Upper lobe of left lung (tissue), 6 donors: ENCODE data around the gene LYZ. TPM values are rescaled to one million over a fixed set of nuclear protein-coding genes. Genes with fewer than 3 reads are reported as not detected.
"Not testable (repeated sequence)": the region's sequence is repeated elsewhere in the genome, so short reads cannot be mapped to it uniquely, and the experiment has no call there.

Source experiments
- ATAC-seq, 2 donors: fragments of 200-7000 bp; cut with Tn5 transposase; one replicate each; pipeline ENCODE4 v1.9.1; 2022; ENCODE audit warnings: mild to moderate bottlenecking in 2 of 2, moderate library complexity in 2 of 2; ENCODE audit not compliant: low FRiP score in 2 of 2
- DNase-seq, 2 donors: peaks; one replicate each; pipeline ENCODE4 v3.0.0-alpha.2; 2019 to 2020
- H3K27ac ChIP-seq, 4 donors: fragments of 200-600 bp; sonication (generic); one replicate each; pipeline ENCODE4 v1.5.1; 2016 to 2019
- H3K27me3 ChIP-seq, 4 donors: fragments of 200-600 bp; sonication (generic); one replicate each; pipeline ENCODE4 v1.5.1; 2017 to 2019
- H3K36me3 ChIP-seq, 4 donors: fragments of 200-600 bp; sonication (generic); one replicate each; pipeline ENCODE4 v1.5.1; 2016 to 2019
- H3K4me1 ChIP-seq, 4 donors: fragments of 200-600 bp; sonication (generic); one replicate each; pipeline ENCODE4 v1.5.1; 2018 to 2019
- H3K4me3 ChIP-seq, 4 donors: fragments of 200-600 bp; sonication (generic); one replicate each; pipeline ENCODE4 v1.5.1; 2017 to 2019; ENCODE audit warnings: mild to moderate bottlenecking in 2 of 4, moderate library complexity in 1 of 4
- H3K9me3 ChIP-seq, 4 donors: fragments of 200-600 bp; sonication (generic); one replicate each; pipeline ENCODE4 v1.5.1; 2018 to 2019
- CTCF ChIP-seq, 6 experiments: fragments of 450-650 bp in 4 of 6; fragments of 200-600 bp in 2 of 6; sonication (generic) in 2 of 6; IDR thresholded peaks; one replicate each; pipeline ENCODE4 v1.5.1; 2016 to 2019; ENCODE audit warnings: antibody characterized with exemption in 6 of 6
- EP300 ChIP-seq, 4 donors: sonication (generic); formaldehyde crosslinking; IDR thresholded peaks; one replicate each; pipeline ENCODE4 v1.5.1; 2017; ENCODE audit warnings: antibody characterized with exemption in 4 of 4, control low read depth in 2 of 4
- POLR2A ChIP-seq, 4 donors: fragments of 450-650 bp; IDR thresholded peaks; one replicate each; pipeline ENCODE4 v1.5.1; 2016 to 2017; ENCODE audit warnings: antibody characterized with exemption in 4 of 4, mild to moderate bottlenecking in 2 of 4
- POLR2AphosphoS5 ChIP-seq, 2 donors: sonication (generic); formaldehyde crosslinking; IDR thresholded peaks; one replicate each; pipeline ENCODE4 v1.5.1; 2017; ENCODE audit warnings: antibody characterized with exemption in 2 of 2
- WGBS, 2 donors: methylation state at CpG; one replicate each; pipeline ENCODE4 v1.1.5; 2017 to 2018; 5-methylcytosine and 5-hydroxymethylcytosine counted together
- total RNA-seq, 6 donors: library from RNA; depleted of rRNA in 4 of 6; stranded (reverse); fragments of >200 nt in 4 of 6; gene quantifications; one replicate each; pipeline versions ENCODE4 v1.1.0 to v1.2.1, GENCODE V29; 2016 to 2021
- donor health status: DM: no; HTN: no; CAD: no; lungs with moderate emphysema.
- donor health status: DM: no; HTN: yes; CAD: no; lungs with severe emphysema.

LYZ gene
- 1,000 to 10,000 TPM in 1 of 6 donors, 100 to 1,000 TPM in 4, 10 to 100 TPM in 1; 52.9 to 1,947 (median 459) TPM for total RNA-seq

DNA sequence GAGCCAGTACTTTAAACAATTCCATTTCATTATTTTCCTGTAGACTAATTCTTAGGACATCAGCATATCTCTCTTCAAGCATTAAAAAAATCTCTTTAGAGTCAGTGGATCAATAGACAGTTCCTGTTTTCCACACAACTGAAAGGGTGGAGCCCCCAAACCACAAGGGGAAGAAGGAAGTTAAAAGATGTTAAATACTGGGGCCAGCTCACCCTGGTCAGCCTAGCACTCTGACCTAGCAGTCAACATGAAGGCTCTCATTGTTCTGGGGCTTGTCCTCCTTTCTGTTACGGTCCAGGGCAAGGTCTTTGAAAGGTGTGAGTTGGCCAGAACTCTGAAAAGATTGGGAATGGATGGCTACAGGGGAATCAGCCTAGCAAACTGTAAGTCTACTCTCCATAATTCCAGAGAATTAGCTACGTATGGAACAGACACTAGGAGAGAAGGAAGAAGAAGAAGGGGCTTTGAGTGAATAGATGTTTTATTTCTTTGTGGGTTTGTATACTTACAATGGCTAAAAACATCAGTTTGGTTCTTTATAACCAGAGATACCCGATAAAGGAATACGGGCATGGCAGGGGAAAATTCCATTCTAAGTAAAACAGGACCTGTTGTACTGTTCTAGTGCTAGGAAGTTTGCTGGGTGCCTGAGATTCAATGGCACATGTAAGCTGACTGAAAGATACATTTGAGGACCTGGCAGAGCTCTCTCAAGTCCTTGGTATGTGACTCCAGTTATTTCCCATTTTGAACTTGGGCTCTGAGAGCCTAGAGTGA, at the start of gene LYZ:
Gene LYZ, plus strand, starts transcription at position 220 of the 777 bp plus-strand sequence. Its CDS starts 28 bp downstream, at position 248.
- no peak for TF ChIP-seq EP300 (IDR thresholded peaks at IDR 0.05)
- peak in 1 of 2 donors; percentile 41 for TF ChIP-seq POLR2AphosphoS5 (IDR thresholded peaks at IDR 0.05)
- peak in 1 of 4 donors; percentile 75 for TF ChIP-seq POLR2A (IDR thresholded peaks at IDR 0.05)
- no peak for TF ChIP-seq CTCF (IDR thresholded peaks at IDR 0.05)
- Histone ChIP-seq H3K9me3 (no peaks in the 10 kb centered on the region), H3K4me3 (peak within 1 kb of the TSS in 3 of 4 donors; percentile 15 to 36 (median 33)), H3K27me3 (no peaks in the 10 kb centered on the region), H3K36me3 (no peaks in the 10 kb centered on the region), H3K4me1 (peaks cover 0 to 4% (median 1%) of the 10 kb centered on the region in 4 donors), H3K27ac (peak within 1 kb of the TSS in 3 of 4 donors; percentile 19 to 74 (median 29))
- WGBS, 2 donors, result 67 to 70% methylated on average over 4 of the region's 4 CpGs
- ATAC-seq (peak; percentile 83 to 90), DNase-seq (peak in 1 of 2 donors; percentile 52)

GRCh38 chr12:69298947-69299346, 49.2 kb upstream of the LYZ start:
- DNase-seq, result no peak
- Histone ChIP-seq H3K4me1 (no peaks in the 10 kb centered on the region), H3K27me3 (no peaks in the 10 kb centered on the region), H3K27ac (no peak overlapping the region), H3K9me3 (no peaks in the 10 kb centered on the region), H3K36me3 (no peaks in the 10 kb centered on the region), H3K4me3 (no peak overlapping the region)
- TF ChIP-seq POLR2AphosphoS5 (IDR thresholded peaks at IDR 0.05) (no peak), EP300 (IDR thresholded peaks at IDR 0.05) (no peak), CTCF (IDR thresholded peaks at IDR 0.05) (no peak), POLR2A (IDR thresholded peaks at IDR 0.05) (no peak)
- no peak for ATAC-seq
- WGBS, 2 donors, result 85 to 92% methylated on average over 2 of the region's 2 CpGs

DNA sequence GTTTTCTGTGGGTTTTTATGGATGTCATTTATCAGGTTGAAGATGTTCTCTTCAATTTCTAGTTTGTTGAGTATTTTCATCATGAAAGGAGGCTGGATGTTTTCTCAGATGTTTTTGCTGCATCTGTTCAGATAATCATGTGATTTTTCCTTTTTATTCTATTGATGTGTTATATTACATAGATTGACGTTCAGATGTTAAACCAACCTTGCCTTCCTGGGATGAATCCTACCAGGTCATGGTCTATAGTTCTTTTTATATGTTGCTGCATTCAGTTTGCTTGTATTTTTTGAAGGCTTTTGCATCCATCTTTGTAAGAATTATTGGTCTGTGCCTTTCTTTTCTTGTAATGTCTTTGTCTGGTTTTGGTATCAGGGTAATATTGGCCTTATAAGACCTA, 43.9 kb upstream of the LYZ start:
- Histone ChIP-seq H3K27ac (no peak overlapping the region), H3K9me3 (peaks cover 0 to 8% (median 0%) of the 10 kb centered on the region in 4 donors), H3K27me3 (no peaks in the 10 kb centered on the region), H3K4me1 (no peaks in the 10 kb centered on the region), H3K4me3 (no peak overlapping the region), H3K36me3 (no peaks in the 10 kb centered on the region)
- DNase-seq (no peak), ATAC-seq (no peak)
- 95 to 100% methylated on average over 1 of the region's 1 CpG for WGBS, 2 donors
- TF ChIP-seq POLR2AphosphoS5 (IDR thresholded peaks at IDR 0.05), result no peak
- no peak for TF ChIP-seq POLR2A (IDR thresholded peaks at IDR 0.05)
- TF ChIP-seq CTCF (IDR thresholded peaks at IDR 0.05), result no peak
- no peak for TF ChIP-seq EP300 (IDR thresholded peaks at IDR 0.05)

- WGBS, 2 donors, result 85 to 87% methylated on average over 2 to 3 of the region's 3 CpGs
- Histone ChIP-seq H3K9me3 (peaks cover 0 to 3% (median 0%) of the 10 kb centered on the region in 4 donors), H3K4me3 (no peak overlapping the region), H3K27ac (no peak overlapping the region), H3K27me3 (no peaks in the 10 kb centered on the region), H3K36me3 (no peaks in the 10 kb centered on the region), H3K4me1 (no peaks in the 10 kb centered on the region)
- no peak for ATAC-seq
- no peak for TF ChIP-seq EP300 (IDR thresholded peaks at IDR 0.05)
- no peak for DNase-seq
Measured at GRCh38 chr12:69309461-69309860, 38.7 kb upstream of the LYZ start.

- H3K36me3 ChIP-seq, result no peaks in the 10 kb centered on the region
- no peak overlapping the region for H3K4me3 ChIP-seq
- TF ChIP-seq POLR2AphosphoS5 (IDR thresholded peaks at IDR 0.05) (no peak), POLR2A (IDR thresholded peaks at IDR 0.05) (no peak), CTCF (IDR thresholded peaks at IDR 0.05) (no peak)
- no peak for DNase-seq
- H3K9me3 ChIP-seq, result no peaks in the 10 kb centered on the region
- ATAC-seq, result no peak
- no peak overlapping the region for H3K27ac ChIP-seq
- no peaks in the 10 kb centered on the region for H3K27me3 ChIP-seq
- 80 to 95% methylated on average over 3 of the region's 3 CpGs for WGBS, 2 donors
- H3K4me1 ChIP-seq, result no peaks in the 10 kb centered on the region
Measured at GRCh38 chr12:69313209-69313608, 35.0 kb upstream of the LYZ start.

GRCh38 chr12:69316784-69317183, 31.4 kb upstream of the LYZ start:
- H3K27ac ChIP-seq, DNase-seq, ATAC-seq, H3K4me3 ChIP-seq, H3K36me3 ChIP-seq, H3K27me3 ChIP-seq, H3K9me3 ChIP-seq, H3K4me1 ChIP-seq: not testable (repeated sequence)

- H3K27ac ChIP-seq, H3K27me3 ChIP-seq, DNase-seq, H3K4me3 ChIP-seq, H3K4me1 ChIP-seq, H3K9me3 ChIP-seq, H3K36me3 ChIP-seq, ATAC-seq: not testable (repeated sequence)
- WGBS, 2 donors, result 77 to 97% methylated on average over 2 of the region's 2 CpGs
Measured at GRCh38 chr12:69317233-69317632, 30.9 kb upstream of the LYZ start.
